Measurements from ENCODE around the gene HPSE2.

DNA sequence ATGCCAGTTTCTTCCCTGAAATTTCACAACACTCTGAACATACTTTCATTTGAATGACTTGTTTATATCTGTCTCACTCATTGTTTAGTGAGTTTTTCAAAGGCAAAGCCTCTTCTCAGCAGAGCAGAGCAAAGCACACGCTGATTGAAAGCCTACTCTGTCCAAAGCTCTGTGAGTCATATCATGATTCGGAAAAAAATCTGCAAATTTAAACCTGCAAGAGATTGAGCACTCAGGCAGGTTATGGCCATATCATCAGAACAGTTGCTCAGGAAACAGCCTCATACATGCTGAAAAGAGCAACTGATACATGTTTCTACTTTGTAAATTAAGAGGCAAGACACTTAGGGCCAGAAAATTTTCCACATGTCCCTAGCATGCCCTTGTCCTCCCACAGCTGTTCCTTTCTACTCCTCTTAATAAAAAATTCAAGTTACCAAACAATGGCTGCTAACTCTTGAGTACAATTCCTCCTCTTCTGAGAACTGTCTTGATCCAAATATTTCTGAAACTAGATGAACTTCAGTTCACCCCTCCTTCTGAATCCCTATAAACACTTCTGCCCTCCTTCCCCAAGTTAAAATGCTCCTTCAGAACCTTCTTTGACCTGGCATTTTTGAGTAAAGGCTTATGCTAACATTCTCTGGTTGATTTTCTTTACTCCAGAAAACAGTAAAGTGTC, 648.4 kb downstream of the HPSE2 start:
- TF ChIP-seq CTCF (IDR thresholded peaks at IDR 0.05) (no peak), JUN (IDR thresholded peaks at IDR 0.05) (no peak), USF2 (IDR thresholded peaks at IDR 0.05) (no peak), MYC (IDR thresholded peaks at IDR 0.05; ENCODE audit: borderline replicate concordance, low read length) (no peak), POLR2A (IDR thresholded peaks at IDR 0.05; ENCODE audit: low read length) (no peak)

Measured in A549 (cell line).